ENCODE measurements around the gene HOXC9. TPM values are rescaled to one million over a fixed set of nuclear protein-coding genes. Genes with fewer than 3 reads are reported as not detected.
"Not testable (repeated sequence)": the region's sequence is repeated elsewhere in the genome, so short reads cannot be mapped to it uniquely, and the experiment has no call there.

HOXC9 gene
- total RNA-seq, 2 donors from 2014 or later, result 0.23 to 3.0 TPM

GRCh38 chr12:54041097-54041690 is 41.2 kb downstream of the HOXC9 start:
- Histone ChIP-seq H3K4me3 (no peak overlapping the region), H3K36me3 (no peaks in the 10 kb centered on the region), H3K27me3 (replicated peaks; ENCODE audit: insufficient read depth) (peaks cover 65% of the 10 kb centered on the region), H3K9me3 (no peaks in the 10 kb centered on the region), H3K4me1 (replicated peaks) (no peaks in the 10 kb centered on the region), H3K27ac (no peak overlapping the region)
- TF ChIP-seq CTCF (IDR thresholded peaks at IDR 0.05), result no peak
- TF ChIP-seq POLR2AphosphoS5 (IDR thresholded peaks at IDR 0.05), result no peak
- no peak for TF ChIP-seq POLR2A (IDR thresholded peaks at IDR 0.05)
- WGBS, result 41% methylated on average over 2 of the region's 2 CpGs
- no peak for DNase-seq (ENCODE audit: low spot score)
- intact Hi-C loops (cut with DNase I), result no loop called here

GRCh38 chr12:54042033-54042432 is 42.1 kb downstream of the HOXC9 start:
- H3K9me3 ChIP-seq; H3K36me3 ChIP-seq; H3K4me1 ChIP-seq (replicated peaks); intact Hi-C loops (cut with DNase I); H3K4me3 ChIP-seq; DNase-seq (ENCODE audit: low spot score); H3K27ac ChIP-seq: not testable (repeated sequence)
- WGBS, result 49% methylated on average over 6 of the region's 6 CpGs
- H3K27me3 ChIP-seq (replicated peaks; ENCODE audit: insufficient read depth), result peaks cover 70% of the 10 kb centered on the region

GRCh38 chr12:54042970-54043853 is 43.3 kb downstream of the HOXC9 start:
- Histone ChIP-seq H3K36me3 (no peaks in the 10 kb centered on the region), H3K9me3 (no peaks in the 10 kb centered on the region), H3K27me3 (replicated peaks; ENCODE audit: insufficient read depth) (peaks cover 76% of the 10 kb centered on the region), H3K4me3 (no peak overlapping the region), H3K27ac (no peak overlapping the region), H3K4me1 (replicated peaks) (no peaks in the 10 kb centered on the region)
- no peak for TF ChIP-seq POLR2A (IDR thresholded peaks at IDR 0.05)
- 35% methylated on average over 6 of the region's 6 CpGs for WGBS
- no peak for DNase-seq (ENCODE audit: low spot score)
- intact Hi-C loops (cut with DNase I), result no loop called here

GRCh38 chr12:54044425-54045103 is 44.6 kb downstream of the HOXC9 start:
- intact Hi-C loops (cut with DNase I), result no loop called here
- Histone ChIP-seq H3K27ac (no peak overlapping the region), H3K4me3 (no peak overlapping the region), H3K9me3 (no peaks in the 10 kb centered on the region), H3K36me3 (no peaks in the 10 kb centered on the region), H3K27me3 (replicated peaks; ENCODE audit: insufficient read depth) (peaks cover 80% of the 10 kb centered on the region), H3K4me1 (replicated peaks) (no peaks in the 10 kb centered on the region)
- WGBS, result 30% methylated on average over 5 of the region's 5 CpGs
- no peak for DNase-seq (ENCODE audit: low spot score)
- TF ChIP-seq CTCF (IDR thresholded peaks at IDR 0.05) (no peak), POLR2A (IDR thresholded peaks at IDR 0.05) (no peak), POLR2AphosphoS5 (IDR thresholded peaks at IDR 0.05) (no peak)

- Histone ChIP-seq H3K4me1 (replicated peaks) (no peaks in the 10 kb centered on the region), H3K9me3 (no peaks in the 10 kb centered on the region), H3K36me3 (no peaks in the 10 kb centered on the region), H3K27ac (no peak overlapping the region), H3K4me3 (no peak overlapping the region), H3K27me3 (replicated peaks; ENCODE audit: insufficient read depth) (peaks cover 83% of the 10 kb centered on the region)
- TF ChIP-seq CTCF (IDR thresholded peaks at IDR 0.05) (no peak), POLR2A (IDR thresholded peaks at IDR 0.05) (no peak)
- intact Hi-C loops (cut with DNase I), result no loop called here
- DNase-seq (ENCODE audit: low spot score), result no peak
Measured at GRCh38 chr12:54045401-54045800, 45.4 kb downstream of the HOXC9 start.
